Tibial artery (tissue), 4 donors: ENCODE data around the gene SEMG2.

Source experiments
- DNase-seq, 2 donors: peaks; one replicate each; pipeline ENCODE4 v3.0.0-alpha.2; 2019
- H3K27ac ChIP-seq, 2 donors: fragments of 200-600 bp; sonication (generic) in 1 of 2; 1 replicate in 1 of 2; 2 replicates in 1 of 2; pipeline ENCODE4 v1.5.1; 2018 to 2019; ENCODE audit warnings: mild to moderate bottlenecking in 1 of 2
- H3K27me3 ChIP-seq, 2 donors: fragments of 200-600 bp; sonication (generic) in 1 of 2; one replicate each; pipeline versions ENCODE4 v1.5.1 to v1.6.0; 2016 to 2019
- H3K36me3 ChIP-seq, 3 donors: fragments of 200-600 bp; sonication (generic) in 2 of 3; one replicate each; pipeline ENCODE4 v1.5.1; 2016 to 2019; ENCODE audit warnings: mild to moderate bottlenecking in 2 of 3
- H3K4me1 ChIP-seq, 4 donors: fragments of 200-600 bp; sonication (generic) in 2 of 4; 1 replicate in 3 of 4; 2 replicates in 1 of 4; pipeline ENCODE4 v1.5.1; 2016 to 2019
- H3K4me3 ChIP-seq, 2 donors: fragments of 200-600 bp; sonication (generic) in 1 of 2; 1 replicate in 1 of 2; 2 replicates in 1 of 2; pipeline ENCODE4 v1.5.1; 2018 to 2019; ENCODE audit warnings: mild to moderate bottlenecking in 2 of 2
- H3K9me3 ChIP-seq, 3 donors: fragments of 200-600 bp; sonication (generic) in 1 of 3; one replicate each; pipeline ENCODE4 v1.5.1; 2016 to 2019
- intact Hi-C: fragments of 100-400 bp; cut with DNase I; formaldehyde crosslinking; loops from one replicate; pipeline ENCODE4 v1.15.0; 2023; ENCODE audit warnings: low total_unique reads
- TF ChIP-seq, protein P1 (sequence below), 2 experiments: fragments of 200-600 bp in 1 of 2; fragments of 450-650 bp in 1 of 2; IDR thresholded peaks; one replicate each; pipeline ENCODE4 v1.5.1; 2017 to 2019; ENCODE audit warnings: antibody characterized with exemption in 2 of 2, mild to moderate bottlenecking in 1 of 2, moderate library complexity in 1 of 2

SEMG2 gene, protein sequence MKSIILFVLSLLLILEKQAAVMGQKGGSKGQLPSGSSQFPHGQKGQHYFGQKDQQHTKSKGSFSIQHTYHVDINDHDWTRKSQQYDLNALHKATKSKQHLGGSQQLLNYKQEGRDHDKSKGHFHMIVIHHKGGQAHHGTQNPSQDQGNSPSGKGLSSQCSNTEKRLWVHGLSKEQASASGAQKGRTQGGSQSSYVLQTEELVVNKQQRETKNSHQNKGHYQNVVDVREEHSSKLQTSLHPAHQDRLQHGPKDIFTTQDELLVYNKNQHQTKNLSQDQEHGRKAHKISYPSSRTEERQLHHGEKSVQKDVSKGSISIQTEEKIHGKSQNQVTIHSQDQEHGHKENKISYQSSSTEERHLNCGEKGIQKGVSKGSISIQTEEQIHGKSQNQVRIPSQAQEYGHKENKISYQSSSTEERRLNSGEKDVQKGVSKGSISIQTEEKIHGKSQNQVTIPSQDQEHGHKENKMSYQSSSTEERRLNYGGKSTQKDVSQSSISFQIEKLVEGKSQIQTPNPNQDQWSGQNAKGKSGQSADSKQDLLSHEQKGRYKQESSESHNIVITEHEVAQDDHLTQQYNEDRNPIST

DNA sequence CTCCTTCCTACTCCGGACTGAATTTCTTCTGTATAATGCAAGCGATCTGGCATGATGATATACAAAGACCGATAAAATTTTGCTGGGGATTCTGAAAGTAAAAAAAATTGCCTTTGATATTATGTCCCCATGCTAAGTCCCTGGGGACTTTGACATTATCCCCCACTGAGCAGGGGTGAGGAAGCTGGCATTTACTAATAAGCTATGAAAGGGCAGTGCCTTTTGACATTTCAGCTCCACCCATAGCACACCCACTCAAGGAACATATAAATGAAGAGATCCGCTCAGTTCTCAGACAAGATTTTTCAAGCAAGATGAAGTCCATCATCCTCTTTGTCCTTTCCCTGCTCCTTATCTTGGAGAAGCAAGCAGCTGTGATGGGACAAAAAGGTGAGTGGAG is at the start of gene SEMG2:
Gene SEMG2 (plus strand): TSS at position 298 of the 400 bp plus-strand sequence. CDS start 17 bp downstream, at position 315.
- Histone ChIP-seq H3K27me3 (no peaks in the 10 kb centered on the region), H3K4me3 (no peak within 1 kb of the TSS), H3K36me3 (no peaks in the 10 kb centered on the region), H3K27ac (no peak within 1 kb of the TSS), H3K9me3 (no peaks in the 10 kb centered on the region), H3K4me1 (no peaks in the 10 kb centered on the region)
- TF ChIP-seq, protein P1, sequence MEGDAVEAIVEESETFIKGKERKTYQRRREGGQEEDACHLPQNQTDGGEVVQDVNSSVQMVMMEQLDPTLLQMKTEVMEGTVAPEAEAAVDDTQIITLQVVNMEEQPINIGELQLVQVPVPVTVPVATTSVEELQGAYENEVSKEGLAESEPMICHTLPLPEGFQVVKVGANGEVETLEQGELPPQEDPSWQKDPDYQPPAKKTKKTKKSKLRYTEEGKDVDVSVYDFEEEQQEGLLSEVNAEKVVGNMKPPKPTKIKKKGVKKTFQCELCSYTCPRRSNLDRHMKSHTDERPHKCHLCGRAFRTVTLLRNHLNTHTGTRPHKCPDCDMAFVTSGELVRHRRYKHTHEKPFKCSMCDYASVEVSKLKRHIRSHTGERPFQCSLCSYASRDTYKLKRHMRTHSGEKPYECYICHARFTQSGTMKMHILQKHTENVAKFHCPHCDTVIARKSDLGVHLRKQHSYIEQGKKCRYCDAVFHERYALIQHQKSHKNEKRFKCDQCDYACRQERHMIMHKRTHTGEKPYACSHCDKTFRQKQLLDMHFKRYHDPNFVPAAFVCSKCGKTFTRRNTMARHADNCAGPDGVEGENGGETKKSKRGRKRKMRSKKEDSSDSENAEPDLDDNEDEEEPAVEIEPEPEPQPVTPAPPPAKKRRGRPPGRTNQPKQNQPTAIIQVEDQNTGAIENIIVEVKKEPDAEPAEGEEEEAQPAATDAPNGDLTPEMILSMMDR (IDR thresholded peaks at IDR 0.05): no peak
- intact Hi-C loops: no loop called here
- DNase-seq: no peak

DNA sequence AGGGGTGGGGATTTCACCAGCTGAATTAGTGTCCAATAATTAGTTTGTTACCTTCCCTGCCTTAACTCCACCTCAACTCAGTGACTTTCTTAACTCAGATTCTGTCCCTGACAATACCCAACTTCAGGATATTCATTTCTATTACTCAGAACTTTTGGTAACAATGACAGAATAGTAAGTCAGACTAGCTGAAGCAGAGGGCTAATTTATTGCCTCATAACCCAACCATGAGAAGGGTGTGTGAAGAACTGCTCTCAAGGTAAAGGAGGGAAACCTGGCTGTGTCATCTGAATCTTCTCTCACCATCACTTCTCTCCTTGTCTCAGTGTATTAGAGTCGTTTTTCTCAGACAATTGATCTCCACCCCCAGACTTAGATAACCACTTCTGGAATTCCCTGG is 47.7 kb upstream of the SEMG2 start:
- no peaks in the 10 kb centered on the region for H3K36me3 ChIP-seq

DNA sequence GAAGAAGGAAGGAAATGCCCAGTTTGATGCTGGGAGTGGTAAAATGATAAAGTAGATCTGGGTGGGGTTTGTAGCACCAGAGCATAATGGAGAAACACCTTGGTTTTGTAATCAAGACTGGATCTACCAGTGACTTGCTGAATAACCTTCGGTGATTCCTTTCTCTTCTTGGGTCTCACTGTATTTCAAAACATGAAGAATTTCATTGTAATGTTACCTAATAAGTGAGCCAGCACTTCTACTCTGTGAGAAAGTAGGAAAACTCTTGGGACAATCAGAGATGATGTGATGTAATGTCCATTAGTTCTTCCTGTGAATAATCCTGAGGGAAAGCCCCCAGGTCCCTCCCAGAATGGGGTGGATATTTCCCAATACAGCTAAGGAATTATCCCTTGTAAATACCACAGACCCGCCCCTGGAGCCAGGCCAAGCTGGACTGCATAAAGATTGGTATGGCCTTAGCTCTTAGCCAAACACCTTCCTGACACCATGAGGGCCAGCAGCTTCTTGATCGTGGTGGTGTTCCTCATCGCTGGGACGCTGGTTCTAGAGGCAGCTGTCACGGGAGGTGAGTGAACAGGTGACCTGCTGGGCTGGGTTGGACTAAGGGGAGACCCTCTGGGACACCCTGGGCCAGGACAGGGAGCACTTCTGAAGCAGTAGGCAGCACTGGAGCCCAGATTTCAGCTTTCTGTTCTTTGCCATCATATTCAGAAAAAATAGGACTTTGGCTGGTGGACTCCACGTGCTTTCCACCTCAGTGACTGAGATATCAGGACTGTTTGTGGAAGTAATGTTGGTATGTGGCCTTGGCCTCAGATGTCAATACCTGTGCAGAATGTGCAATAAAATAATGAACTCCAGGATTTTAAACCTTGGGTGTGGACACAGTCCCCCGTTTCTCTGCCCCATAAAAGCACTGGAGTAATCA is 46.5 kb upstream of the SEMG2 start, which contains the start of gene PI3:
Gene PI3 (plus strand): TSS at position 469 of the 931 bp plus-strand sequence. CDS start 21 bp downstream, at position 490.
- no peak for DNase-seq
- H3K27me3 ChIP-seq: no peaks in the 10 kb centered on the region
- TF ChIP-seq, protein P1 (IDR thresholded peaks at IDR 0.05): no peak
- no peaks in the 10 kb centered on the region for H3K9me3 ChIP-seq
- no peak within 1 kb of the TSS for H3K4me3 ChIP-seq
- no peak within 1 kb of the TSS for H3K27ac ChIP-seq
- no peaks in the 10 kb centered on the region for H3K4me1 ChIP-seq
- intact Hi-C loops: no loop called here
- no peaks in the 10 kb centered on the region for H3K36me3 ChIP-seq

More for the DNA sequence above, 47.7 kb upstream of the SEMG2 start:
- Histone ChIP-seq H3K27me3 (no peaks in the 10 kb centered on the region), H3K9me3 (no peaks in the 10 kb centered on the region), H3K4me1 (no peaks in the 10 kb centered on the region), H3K4me3 (no peak overlapping the region), H3K27ac (no peak overlapping the region)
- no peak for DNase-seq
- intact Hi-C loops: no loop called here
- TF ChIP-seq, protein P1 (IDR thresholded peaks at IDR 0.05): no peak

DNA sequence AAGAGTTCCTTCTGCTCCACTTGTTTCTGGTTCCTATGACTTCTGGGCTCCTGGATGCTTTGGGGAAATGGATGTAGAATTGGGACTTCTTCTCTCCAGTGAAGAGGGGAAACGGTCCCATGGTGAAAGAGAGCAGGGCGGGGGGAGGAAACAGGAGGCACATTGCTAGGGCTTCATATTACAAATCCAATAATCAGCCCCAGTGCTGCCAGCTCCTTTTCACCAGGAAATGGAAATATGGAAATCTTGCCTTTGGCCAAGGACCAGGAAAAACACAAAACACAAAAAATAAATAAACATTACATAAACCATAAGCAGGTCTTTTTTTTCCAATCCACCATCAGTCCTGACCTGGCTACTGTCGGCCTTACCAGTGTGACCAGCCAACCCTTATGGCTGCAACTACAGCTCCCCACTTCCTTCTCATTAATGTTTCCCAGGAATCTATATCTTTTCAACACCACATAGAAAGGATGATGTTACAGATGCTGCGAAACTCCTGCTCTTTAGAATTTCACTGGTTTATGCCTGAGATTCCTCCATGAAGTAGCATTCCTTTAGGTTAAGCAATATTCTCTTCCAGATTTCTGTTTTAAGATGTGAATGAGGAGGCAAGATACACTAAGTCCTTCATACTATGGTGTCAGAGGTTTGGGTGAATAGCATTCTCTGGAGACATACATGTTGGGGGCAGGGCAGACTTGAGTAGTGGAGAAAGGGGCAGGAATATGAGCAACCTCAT is 44.5 kb upstream of the SEMG2 start:
- Histone ChIP-seq H3K9me3 (no peaks in the 10 kb centered on the region), H3K4me1 (no peaks in the 10 kb centered on the region), H3K27ac (no peak overlapping the region), H3K27me3 (no peaks in the 10 kb centered on the region), H3K36me3 (no peaks in the 10 kb centered on the region), H3K4me3 (no peak overlapping the region)
- no peak for DNase-seq
- TF ChIP-seq, protein P1 (IDR thresholded peaks at IDR 0.05): no peak
- intact Hi-C loops: no loop called here

DNA sequence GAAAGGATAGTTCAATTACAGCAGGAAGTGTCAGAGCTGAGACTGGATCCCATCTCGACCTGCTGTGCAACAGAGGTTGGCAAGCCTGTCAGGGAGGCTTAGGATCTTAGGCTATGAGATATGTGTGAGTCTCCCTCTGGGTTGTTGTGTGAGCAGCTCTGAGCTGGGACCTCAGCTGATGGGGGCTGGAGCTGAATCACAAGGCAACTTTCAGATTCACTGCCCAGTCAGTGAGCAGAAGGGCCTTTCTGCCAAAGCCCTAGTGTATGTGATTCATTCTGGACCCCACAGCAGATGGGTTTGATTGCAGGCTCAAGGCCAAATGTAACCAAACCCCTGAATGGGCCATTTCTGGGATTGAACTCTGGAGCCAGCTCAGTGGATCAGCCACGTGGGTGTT is 42.0 kb upstream of the SEMG2 start:
- Histone ChIP-seq H3K27ac (no peak overlapping the region), H3K4me1 (no peaks in the 10 kb centered on the region), H3K9me3 (no peaks in the 10 kb centered on the region), H3K4me3 (no peak overlapping the region), H3K27me3 (no peaks in the 10 kb centered on the region), H3K36me3 (no peaks in the 10 kb centered on the region)
- intact Hi-C loops: no loop called here
- no peak for DNase-seq
- TF ChIP-seq, protein P1 (IDR thresholded peaks at IDR 0.05): no peak
